GM18517 (cell line): ENCODE results near the gene CERS6.
"Not testable (repeated sequence)": the region's sequence is repeated elsewhere in the genome, so short reads cannot be mapped to it uniquely, and the experiment has no call there.

Experiments used
- ATAC-seq: cut with Tn5 transposase; IDR thresholded peaks from one replicate; pipeline ENCODE4 v1.9.1; 2021; ENCODE audit warnings: mild to moderate bottlenecking, moderate library complexity; ENCODE audit not compliant: unreplicated experiment

The CERS6 gene

DNA sequence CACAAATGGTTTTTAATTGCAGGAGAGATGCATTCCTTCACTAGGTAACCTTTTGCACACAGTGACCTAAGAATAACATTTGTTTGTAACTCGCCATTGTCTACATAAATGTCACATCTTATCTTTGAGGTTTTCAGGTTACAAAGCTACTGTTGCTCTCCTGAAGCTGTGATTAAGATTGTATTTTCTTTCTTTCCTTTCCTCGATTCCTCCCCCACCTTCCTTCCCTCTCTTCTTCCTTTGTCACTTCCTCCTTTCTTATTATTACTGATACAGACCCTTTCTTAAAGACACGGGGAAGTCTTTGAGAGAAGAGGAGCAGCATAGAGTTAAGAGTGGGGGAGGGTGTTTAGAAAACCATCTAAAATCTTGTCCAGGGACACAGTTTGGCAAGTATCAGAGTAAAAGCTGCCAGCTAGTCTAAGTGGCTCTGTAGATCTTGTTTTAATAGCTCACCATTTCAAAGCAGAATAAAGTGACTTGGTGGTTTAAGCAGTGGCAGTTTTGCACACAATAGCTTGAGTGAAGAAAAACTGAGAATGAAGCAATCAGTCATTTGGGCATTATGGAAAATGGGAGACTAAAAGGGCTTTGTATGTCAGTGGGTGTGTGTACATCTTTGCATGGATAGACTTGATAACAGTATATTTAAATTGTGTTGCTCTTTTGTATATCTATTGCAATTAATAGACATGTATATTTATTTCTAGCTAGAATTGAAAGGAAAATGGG lies 10.9 kb downstream of the CERS6 start:
- ATAC-seq: no peak

DNA sequence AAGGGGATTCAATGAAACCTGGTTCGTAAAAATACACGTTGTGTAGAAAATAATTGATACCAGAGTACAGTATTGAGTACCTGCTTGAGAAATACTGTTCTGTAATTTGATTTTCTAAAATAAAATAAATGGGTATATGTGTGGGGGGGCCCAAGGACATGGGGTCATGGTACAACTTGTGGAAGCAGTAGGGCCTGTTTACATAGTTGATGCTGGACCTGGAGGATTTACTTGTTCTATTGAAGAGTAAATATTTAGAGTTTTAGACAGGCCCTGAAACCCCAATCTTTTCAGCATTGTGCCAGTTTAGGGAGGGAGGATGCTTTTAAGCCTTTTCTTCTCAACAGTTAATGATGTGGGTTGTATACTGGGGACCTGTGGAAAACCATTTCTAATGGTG lies 11.7 kb downstream of the CERS6 start:
- ATAC-seq: no peak

DNA sequence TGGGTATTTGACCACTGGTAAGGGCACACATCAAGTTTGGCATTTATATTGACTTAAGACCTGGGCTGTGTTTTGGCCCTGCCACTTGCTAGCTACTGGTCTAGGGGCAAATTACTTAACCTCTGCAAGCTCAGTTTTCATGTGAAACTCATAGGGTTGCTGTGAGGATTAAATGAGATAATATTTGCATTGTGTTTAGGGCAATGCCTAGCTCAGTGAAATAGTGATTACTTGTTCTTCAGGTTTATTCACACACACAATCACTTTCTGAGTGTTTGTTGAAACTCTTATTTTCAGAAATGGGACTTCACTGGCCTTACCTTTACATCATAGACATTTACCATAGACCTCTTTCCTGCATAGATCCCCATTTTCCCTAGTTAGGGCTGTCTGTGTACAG lies 12.3 kb downstream of the CERS6 start:
- ATAC-seq: no peak

DNA sequence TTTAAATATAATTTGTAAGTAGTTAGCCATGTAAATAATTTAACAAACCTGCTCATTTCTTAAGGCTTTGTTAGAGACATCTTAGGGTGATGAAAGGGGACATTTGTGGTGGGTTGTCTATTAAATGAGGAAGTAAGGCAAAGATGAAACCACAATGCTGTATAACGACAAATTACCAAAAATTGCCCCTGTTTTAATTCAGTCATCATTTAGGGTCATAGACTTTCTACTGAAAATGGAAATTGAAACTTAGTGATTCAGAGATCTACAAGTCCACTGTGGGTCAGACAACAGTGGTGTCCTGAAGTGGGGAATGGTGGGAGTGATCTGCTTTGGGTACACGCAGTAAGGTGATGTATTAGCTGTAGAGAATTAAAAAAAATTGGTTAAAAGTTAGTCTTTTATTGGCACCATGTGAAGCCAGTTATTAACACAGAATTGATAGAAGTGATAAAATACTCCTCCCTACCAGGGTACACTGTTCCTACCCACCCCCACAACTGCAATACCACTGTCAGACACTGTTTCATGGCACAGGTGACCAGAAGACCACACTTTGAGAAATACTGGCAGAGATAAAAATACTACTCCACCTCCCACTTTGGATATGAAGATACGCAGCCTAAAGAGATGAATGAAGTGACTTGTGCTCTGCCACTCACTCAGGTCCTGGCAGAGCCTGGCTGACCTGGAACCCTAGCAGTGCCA lies 13.4 kb downstream of the CERS6 start:
- peak; percentile 67 for ATAC-seq

DNA sequence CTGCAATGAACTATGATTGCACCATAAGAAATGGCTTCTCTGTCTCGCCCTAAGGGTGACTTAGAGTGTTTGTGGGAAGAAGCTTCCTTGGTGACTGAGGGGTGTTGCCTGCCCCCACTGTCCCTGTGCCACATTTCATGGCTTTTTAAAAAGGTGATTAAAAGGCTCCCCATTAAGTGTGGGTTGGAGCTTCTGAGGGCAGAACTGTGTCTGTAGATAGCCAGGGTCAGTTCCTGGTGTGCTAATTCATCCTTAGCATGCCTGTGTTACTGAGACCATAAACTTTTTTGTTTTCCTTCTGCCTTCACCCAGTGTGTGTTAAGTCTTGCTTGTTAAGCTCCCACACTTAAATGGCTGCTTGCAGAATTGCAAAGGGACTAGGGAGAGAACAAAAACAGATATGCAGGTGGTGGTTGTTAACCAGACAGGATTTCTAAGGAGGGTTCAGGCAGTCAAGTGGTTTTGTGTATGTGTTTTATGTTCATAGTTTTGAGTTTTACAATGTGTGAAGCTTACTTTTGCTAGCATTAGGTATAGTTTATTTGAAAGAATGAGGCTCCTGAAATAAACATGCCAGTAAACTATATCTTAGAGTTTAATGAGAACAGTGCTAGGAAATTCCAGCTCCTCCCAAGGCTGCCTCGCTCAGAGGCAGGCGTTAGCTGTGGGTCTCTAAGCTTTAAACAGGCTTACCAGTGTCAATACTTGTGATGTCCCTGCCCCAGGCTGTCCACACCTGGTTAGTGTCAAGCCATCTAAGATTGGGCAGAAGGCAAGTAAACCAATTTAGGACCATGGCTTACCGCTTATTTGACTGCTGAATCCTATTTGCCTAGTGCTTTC lies 14.5 kb downstream of the CERS6 start:
- peak; percentile 44 for ATAC-seq

DNA sequence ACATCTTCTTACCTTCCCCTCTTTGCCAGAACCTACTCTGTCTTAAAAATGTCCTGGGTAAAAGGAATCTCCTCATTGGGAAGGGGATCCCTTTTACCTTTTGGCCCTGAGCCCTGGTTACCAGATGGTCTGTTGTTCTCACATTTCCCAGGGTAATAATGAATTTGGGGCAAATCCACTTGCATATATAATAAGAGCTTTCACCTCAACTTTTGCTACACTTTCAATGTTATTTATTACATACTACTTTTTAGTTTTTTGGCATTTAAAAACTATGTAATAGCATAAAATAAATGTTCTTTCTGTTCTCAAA lies 15.0 kb downstream of the CERS6 start:
- ATAC-seq: no peak

DNA sequence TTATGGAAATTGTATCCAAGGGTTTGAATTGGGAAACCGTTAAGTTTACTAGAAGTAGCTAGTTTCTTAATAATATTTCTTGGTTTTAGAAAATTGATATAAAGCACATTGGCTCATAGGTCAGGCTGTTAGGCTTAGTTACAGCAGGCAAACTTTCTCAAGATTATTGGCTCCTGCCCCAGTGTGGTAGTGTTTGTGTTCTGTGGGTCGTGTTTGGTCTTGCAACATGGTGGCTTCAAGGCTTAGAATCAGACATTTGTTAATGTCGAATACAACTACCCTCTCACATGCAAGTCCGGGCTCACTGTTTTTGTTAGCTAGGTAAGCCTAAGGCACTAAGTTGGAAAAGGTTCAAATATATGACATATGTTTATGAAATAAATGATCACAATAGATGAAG lies 19.6 kb downstream of the CERS6 start:
- no peak for ATAC-seq

DNA sequence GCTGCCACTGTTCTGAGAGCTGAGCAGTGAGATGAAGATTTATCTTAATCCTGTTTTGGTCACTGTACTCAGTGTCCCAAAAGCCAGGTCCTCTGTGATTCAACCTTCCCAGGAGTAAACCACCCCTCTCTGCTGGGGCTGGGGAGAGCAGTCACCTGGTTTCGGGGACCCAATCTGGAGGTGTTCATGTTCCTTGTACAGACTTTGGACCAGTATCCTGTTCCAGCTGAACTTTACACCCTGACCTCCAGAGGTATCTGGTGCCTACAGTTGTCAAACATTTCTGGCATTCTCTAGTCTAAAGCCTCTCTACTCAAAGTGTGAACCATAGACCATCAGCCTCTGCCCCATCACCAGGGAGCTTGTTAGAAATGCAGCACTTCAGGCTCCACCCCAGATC lies 22.1 kb downstream of the CERS6 start:
- ATAC-seq: no peak

DNA sequence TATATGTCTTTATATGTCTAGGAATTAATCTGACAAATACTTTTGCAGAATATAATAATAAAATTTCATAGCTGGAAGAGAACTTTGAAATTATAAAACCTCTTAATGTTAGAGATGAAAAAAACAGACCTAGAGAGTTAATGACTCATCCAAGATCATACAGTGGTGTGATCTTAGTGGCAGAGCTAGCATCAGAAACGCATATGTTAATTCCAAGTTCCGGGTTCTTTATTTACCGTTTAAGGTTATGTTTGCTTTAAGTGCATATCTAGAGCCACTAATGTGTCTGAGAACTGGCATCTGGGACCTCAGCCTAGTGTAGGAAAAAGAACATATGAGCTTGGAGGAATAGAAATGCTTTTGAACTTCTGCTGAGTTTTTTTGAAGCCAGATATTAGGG lies 24.3 kb downstream of the CERS6 start:
- no peak for ATAC-seq

DNA sequence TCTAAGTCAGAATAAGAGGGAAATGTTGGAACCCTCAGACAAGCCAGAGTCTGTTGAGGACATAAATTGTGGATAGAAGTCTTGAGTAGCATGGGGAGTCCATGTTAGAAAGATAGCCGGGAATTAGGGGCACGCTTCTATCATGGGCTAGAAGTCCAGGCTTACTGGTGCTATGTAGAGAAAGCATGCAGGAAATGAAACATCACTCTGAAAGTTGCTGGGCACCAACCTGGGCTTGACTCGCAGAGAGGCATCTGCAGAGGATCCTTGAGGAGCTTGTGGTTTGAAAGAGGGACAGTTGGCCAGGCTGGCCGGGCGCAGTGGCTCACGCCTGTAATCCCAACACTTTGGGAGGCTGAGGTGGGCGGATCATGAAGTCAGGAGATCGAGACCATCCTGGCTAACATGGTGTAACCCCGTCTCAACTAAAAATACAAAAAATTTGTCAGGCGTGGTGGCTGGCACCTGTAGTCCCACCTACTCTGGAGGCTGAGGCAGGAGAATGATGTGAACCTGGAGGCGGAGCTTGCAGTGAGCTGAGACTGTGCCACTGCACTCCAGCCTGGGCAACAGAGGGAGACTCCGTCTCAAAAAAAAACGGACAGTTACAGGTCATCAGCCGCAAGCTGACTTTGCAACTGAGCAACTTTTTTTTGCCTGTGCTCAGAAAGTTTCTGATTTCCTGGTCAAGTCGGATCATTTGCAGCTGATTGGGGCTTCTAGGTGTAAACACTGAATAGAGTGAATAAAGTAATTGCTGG lies 24.9 kb downstream of the CERS6 start:
- no peak for ATAC-seq

DNA sequence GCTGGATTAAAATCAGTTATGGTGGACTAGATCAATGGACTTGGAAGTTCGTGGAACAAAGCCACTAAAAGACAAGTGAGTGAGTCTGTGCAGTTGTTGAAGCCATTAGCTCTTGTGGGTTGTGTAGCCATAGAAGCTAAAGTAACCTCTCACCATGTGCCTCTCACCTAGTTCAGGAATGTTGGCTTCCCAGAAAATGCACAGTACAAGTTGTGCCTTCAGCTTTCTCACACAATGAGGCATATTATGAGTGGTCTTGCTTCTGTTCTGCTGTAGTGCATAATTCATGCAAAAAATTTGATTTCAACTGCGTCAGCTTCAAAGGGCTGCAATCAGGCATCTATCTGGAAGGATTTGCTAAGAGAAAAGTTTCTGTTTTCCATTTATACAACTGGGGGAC lies 26.2 kb downstream of the CERS6 start:
- ATAC-seq: no peak

DNA sequence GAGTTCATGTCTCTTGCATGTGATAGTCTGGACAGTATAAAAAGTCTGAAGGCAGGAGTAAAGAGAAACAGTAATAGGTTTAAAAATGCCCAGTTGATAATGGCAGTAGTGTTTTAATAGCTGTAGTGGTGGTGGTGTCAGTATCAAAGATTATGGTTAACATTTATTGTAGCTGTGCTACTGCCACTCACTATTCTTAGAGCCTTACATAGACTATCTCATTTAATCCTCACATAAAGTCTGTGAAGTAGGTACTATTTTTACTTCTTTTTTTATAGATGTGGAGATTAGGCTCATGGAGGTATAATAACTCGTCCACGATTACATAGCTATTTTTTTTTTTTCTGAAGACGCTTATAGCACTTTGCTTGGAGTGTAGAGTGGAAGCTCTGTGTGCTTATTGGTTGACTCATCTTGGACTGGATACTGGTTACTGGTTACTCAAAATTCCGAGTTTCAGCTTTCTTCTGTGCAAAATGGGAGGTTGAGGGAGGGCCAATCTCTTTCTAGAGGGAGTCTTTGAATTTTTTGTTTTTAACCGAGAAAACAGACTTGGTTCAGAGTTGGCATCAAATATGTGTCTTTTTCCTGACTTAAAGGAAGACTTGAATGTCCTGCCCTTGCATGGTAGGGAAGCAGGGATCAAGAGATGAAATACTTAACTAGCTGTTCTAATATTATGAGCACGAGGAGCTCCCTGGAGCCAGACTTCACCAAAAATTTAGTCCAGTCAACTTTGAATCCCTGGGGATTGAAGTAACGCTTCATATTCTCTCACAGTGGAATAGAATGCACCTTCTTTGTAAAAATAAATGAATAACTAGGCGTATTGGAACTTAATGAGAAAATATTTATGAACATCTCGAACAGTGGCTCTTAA lies 27.1 kb downstream of the CERS6 start:
- ATAC-seq: no peak

DNA sequence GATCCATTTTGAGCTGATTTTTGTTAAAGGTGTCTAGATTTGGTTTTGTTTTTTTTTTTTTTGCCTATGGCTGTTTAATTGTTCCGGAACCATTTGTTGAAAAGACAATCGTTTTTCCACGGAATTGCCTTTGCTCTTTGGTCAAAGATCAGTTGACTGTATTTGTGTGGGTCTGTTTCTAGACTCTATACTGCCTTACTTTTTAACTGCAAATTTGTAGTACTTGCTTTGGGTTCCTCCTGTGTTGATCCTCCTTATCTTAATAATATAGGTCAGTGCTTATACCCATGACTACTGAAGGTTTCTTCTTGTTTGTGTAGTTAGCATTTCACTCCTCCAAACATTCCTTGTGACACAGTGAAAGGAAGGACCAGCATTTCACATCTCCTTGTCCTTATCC lies 30.4 kb downstream of the CERS6 start:
- ATAC-seq: no peak

DNA sequence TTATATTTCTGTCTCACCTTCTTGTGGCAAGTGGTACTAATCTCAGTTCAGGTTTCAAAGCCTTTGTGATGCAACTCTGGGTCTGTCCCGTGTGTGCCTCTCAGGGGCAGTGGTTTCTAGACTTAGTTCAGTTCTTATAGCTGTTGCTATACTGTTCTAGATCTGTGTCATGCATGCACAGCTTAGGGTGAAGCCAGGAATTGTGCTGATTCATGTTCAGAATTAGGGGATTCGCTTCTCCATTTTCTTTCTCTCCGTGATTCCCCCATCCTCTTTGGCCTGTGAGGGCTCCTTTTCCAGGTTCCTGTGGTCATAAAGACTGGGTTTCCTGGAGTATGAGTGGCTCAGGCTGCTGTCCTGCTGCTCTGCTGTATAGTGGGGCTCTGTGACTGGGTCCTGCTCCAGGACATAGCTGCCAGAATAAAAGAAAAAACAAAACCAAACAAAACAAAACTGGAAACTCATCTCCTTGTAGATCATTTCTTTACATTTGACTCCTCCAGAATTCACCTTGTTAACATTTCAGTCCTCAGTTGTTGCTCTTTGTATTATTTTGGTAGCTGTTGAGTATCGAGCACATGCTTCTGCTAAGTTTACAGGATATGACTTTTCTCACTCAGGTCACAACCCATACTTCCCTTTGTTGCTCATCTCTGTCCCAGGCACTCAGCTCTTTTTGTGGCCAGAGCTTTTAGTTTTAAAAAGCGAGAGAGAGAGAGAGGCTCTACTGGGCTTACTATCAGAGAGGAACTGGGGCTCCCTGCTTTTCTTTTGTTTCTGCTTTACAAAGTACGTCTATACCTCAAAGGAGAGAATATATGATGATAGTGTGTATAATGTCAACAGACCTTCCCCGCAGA lies 34.2 kb downstream of the CERS6 start:
- ATAC-seq: peak; percentile 93

DNA sequence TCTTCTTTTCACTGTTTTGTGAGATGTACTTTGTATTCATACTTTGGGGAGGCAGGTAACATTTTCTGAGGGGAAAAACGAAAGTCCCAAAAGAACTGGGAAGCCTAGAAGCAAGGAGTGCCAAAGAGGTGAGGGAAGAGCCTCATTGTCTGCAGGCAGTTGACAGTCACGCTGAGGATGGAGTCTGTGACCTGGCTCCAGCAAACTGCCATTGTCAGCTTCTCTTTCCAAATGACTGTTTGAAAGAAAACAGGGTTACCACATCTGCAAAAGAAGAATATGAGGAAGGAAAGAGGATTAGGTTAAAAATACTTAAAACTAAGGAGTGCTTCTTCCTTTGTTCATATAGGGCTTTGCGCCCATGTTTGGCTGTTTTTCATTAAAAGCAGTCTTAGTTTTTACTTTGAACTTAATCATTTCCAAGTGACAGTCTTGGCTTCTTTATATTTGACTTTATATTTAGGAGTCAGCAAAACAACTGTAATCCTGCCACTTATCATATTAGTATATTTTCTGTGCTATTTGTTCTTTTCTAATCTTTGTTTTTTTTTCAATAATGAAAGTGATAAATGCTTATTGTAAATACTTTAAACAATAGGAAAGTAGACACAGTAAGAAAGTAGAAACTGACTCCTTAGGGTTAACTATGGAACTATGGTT lies 35.0 kb downstream of the CERS6 start:
- no peak for ATAC-seq

DNA sequence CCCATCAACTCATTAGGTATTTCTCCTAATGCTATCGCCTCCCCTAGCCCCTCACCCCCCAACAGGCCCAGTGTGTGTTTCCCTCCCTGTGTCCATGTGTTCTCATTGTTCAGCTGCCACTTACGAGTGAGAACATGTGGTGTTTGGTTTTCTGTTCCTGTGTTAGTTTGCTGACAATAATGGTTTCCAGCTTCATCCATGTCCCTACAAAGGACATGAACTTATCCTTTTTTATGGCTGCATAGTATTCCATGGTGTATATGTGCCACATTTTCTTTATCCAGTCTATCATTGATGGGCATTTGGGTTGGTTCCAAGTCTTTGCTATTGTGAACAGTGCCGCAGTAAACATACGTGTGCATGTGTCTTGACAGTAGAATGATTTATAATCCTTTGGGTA lies 35.7 kb downstream of the CERS6 start:
- ATAC-seq: not testable (repeated sequence)

DNA sequence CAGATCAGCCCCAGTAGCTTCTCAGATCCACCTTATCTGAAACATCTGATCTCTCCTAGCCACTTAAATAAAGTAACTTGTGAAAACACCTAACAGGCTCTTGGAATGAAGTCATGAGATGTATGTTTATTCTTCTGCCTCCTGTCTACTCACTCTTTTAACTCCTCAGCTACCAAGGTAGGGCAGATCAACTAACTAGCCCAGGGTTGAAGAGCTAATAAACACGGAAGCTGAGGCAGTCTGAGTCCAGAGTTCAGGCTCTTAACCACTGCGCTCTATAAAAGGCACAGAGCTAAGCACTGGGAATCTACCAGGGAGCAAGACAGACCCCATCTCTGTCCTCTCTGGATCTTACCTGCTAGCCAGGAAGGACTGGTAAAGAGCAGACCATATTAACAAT lies 37.1 kb downstream of the CERS6 start:
- ATAC-seq: not testable (repeated sequence)

DNA sequence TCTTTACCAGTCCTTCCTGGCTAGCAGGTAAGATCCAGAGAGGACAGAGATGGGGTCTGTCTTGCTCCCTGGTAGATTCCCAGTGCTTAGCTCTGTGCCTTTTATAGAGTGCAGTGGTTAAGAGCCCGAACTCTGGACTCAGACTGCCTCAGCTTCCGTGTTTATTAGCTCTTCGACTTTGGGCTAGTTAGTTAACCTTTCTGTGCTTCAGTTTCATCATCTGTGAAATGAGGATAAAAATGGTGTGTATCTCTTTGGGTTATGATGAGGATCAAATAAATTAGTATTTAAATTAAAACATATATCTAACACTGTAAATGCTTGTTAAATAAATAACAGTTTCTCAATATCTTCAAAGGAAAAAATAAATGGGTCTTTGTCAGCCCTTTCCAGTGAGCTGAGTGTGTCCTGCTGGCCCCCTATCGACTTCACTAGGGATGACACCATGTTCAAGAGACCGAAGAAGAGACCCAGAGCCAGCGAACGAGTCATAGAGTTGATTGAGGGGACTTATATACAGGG lies 38.2 kb downstream of the CERS6 start:
- ATAC-seq: no peak

DNA sequence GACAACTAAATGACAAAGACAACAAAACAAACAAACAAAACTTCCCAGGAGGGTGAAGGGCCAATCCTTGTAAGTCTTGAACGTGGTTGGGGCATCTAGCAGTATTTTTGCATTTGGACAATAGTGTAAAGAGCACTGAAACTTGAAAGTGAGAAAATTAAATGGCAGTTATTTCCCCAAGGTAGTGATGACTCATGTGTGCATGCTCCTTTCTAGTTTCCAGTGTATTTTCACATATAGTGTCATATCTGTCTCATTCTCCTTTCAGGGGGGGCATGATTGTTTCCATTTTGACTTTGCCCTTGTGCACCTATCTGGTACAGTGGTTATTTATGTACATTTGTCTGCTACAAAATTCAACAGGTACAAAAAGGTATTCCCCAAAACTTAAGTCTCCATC lies 39.5 kb downstream of the CERS6 start:
- ATAC-seq: peak; percentile 94
